ENCODE data around the gene SLC6A9.

SLC6A9 gene
- 1.1 reads per million for total RNA-seq

DNA sequence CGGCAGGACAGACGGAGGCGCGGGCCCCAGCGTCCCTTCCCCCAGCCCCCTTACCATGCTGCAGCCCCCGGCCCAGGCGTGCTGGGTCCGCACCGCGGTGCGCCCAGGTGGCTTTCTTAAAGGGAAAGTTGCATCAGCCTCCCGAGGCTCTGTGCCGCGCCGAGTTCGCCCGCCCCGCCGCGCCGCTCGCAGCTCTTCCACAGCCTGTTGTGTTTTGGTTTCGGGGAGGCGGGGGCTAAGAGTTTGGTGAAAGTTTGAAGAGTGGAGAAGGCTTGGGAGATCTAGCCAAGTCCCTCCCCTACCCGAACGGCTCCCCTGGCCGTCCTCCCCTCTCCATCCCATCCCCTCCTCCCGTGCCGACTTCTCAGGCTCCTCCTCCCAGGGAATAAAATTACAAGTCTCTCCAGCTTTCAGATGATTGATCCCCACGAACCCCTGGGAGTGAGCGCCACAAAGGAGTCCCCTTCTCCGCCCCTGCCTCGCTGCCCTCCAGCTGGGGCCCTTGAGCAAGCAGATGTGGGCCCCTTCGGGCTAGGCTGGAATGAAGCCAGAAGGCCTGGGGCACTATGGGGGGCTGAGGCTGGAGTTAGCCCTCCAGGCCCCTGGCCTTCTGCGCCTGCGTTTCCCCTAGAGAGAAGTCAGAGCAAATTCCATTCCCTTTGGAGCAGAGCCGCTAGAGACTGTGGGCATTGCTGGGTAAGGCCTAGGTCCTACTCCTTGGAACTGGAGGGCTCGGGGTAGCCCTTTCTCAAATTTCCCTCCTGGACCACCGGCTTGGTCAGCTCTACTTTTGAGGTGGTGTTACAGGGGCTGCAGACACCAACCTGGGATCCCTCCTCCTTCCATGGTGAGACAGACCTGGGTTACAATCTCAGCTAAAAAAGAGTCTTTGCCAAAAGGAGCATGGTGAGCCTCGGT lies at the start of gene SLC6A9:
TSS of gene SLC6A9 (minus strand) at position 211 of the 918 bp plus-strand sequence. CDS start 7,185 bp downstream, outside the sequence.
- DNase-seq, result no peak

DNA sequence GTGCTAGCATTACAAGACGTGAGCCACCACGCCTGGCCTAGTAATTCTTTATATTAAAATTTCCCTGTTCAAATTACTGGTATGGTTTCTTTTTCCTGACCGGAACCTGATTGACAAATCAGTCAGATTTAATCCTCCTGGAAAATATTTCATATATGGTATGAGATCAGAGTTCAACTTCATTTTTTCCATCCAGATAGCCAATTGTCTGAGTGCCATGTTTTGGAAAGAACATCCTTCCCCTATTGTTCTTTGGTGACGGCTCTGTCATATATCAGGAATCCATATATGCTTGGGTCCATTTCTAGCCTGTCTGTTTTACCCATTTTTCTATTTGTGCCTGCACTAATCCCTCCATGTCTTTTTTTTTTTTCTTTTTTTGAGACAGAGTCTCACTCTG lies 48.3 kb upstream of the SLC6A9 start:
- no peak for DNase-seq

DNA sequence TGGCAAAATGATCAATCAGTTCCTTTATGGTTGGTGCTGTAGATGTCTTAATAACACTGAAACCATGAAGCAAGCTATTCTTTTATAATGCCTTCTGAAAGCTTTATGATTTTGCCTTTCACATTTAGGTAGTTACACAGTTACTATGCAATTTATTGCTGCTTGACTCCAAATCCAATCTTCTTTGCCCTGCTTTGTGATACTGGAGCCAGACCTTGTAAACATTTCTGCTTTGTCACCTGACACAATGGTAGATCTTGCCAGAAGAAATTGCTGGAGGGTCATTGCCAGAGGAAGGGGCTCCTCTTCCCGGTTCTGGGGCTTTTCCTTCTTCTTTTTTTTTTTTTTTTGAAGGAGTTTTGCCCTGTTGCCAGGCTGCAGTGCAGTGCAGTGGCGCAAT lies 46.8 kb upstream of the SLC6A9 start:
- DNase-seq, result no peak

DNA sequence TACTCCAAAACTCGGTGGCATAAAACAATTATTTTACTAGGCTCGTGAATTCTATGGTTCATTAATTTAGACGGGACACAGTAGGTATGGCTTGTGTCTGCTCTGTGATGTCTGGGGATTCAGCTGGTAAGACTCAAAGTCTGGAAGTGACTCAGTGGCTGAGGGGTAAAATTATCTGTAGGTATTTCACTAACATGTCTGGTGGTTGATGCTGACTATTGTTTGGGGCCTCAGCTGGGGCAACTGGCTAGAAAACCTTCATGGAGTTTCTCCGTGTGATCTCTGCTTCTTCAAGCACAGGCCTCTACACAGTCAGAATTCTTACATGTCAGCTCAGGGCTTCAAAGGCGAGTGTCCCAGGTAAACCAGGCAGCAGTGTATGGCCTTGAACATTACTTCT lies 46.2 kb upstream of the SLC6A9 start:
- DNase-seq, result no peak

DNA sequence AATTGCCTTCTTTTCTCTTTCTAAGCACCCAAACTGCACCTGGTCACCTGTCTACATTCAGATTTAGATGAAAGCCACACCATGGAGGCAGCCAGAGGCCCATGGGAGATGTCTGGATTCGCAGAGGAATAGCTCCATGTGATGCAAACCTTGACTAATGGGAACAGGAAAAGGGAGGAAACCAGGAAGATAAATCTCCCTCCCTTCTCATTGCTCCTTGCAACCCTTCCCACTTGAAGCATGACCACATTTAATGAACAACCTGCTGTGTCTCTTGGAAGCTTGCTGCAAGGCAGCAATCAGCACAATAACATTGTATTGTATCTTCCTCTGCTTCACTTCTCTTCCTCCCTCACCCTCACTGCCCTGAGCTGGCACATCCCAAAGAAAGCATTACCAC lies 44.8 kb upstream of the SLC6A9 start:
- no peak for DNase-seq

- no peak for DNase-seq
These were observed 43.2 kb upstream of the SLC6A9 start for GRCh38 chr1:44074415-44074814.

- no peak for DNase-seq
These were observed 42.3 kb upstream of the SLC6A9 start for GRCh38 chr1:44073528-44073927.

DNA sequence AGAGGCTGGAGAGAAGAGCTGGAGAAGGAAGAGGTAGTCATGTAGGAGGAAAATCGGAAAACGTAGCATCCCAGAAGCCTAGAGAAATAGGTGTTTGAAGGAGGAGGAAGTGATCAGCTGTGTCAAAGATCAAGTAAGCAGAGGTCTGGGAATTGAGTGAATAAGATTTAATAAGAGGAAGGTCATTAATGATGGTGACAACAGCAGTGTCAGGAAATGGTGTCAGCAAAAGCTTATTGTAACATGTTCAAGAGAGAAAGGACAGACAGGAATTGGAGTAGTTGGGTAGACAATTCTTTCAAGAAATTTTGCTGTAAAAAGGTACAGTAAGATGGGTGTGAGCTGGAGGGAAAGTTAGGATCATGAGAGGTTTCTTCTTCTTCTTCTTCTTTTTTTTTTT lies 41.6 kb upstream of the SLC6A9 start:
- no peak for DNase-seq

GRCh38 chr1:44072204-44072603 lies 40.9 kb upstream of the SLC6A9 start:
- no peak for DNase-seq

DNA sequence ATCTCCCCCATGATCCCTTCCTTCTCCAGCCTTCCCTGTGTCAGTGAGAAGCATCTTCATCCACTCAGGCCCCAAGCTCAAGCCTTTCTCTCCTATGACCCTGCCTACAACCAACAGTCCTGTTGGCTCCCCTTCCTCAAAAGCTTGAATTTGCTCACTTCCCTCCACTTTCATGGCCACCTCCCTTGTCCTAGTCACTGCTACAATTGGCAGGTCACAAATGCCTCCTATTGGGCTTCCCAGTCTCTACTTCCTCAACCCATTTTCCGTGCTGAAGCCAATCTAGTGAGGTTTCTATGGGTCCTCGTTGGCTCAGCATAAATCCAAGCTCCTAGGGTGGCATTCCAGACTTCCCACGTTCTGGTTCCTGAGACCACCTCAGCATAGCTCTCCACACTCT lies 40.2 kb upstream of the SLC6A9 start:
- DNase-seq, result no peak

DNA sequence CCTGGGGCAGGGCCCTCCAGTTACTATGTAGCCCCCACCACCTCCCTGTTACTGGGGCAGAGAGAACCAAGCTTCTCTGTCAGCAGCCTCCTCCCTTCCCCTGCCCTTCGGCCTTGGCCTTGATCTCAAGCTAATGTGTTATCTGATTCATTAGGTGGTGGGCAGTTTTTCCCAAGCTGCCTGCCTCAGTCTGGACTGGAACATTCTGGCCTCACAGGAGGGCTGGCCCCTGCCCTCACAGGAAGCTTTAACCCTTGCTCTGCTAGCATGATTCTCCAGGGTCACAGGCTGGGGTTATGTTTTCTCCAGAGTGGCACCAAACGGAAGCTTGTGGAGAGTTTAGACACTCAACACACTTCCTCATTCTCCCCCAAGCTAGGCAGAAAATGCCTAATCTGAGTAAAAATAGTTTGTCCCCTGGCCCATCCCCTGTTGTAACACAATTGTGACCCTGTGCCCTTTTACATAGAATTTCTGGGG lies 37.2 kb upstream of the SLC6A9 start:
- DNase-seq, result no peak

DNA sequence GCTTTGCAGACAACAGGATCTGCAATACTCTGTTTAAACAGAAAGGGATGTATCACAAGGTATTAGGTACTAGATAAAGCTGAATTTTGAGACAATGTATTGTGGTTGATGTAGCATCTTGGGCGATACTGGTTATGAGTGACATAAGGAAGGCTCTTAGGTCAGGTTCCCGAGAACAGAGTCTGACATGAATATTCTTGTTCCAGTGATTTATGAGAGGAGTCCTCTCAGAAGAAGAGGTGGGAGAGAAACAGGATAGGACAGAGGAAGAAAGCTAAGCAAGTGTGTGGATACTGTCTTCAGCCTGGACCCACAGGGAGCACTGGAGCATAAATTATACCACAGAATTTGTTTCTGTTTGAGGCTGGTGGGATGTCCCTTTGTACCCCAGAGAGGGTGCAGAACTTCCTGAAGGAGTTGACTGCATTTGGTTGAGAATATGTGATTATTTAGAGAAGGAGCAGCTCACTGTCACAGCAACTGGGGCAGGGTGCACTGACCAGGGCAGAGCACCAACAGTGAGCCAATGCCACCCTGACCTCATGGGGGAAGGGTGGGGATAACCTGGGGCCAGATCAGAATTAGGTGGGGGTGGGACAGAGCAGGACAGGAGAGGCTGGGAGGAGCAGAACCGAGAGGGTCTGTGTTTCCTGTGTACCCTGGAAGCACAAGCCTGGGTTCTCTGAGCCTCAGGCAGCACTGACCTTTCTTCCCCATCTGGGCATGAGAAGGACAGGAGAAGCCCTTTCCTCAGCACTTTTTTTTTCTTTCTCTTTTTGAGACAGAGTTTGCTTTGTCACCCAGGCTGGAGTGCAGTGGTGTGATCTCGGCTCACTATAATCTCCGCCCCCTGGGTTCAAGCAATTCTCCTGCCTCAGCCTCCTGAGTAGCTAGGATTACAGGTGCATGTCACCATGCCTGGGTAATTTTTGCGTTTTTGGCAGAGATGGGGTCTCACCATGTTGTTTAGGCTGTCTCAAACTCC lies 36.3 kb upstream of the SLC6A9 start:
- no peak for DNase-seq

- no peak for DNase-seq
These were observed 31.5 kb upstream of the SLC6A9 start for GRCh38 chr1:44062656-44063179.

GRCh38 chr1:44061857-44062256 lies 30.6 kb upstream of the SLC6A9 start:
- no peak for DNase-seq

GRCh38 chr1:44060830-44061267 lies 29.6 kb upstream of the SLC6A9 start:
- no peak for DNase-seq

DNA sequence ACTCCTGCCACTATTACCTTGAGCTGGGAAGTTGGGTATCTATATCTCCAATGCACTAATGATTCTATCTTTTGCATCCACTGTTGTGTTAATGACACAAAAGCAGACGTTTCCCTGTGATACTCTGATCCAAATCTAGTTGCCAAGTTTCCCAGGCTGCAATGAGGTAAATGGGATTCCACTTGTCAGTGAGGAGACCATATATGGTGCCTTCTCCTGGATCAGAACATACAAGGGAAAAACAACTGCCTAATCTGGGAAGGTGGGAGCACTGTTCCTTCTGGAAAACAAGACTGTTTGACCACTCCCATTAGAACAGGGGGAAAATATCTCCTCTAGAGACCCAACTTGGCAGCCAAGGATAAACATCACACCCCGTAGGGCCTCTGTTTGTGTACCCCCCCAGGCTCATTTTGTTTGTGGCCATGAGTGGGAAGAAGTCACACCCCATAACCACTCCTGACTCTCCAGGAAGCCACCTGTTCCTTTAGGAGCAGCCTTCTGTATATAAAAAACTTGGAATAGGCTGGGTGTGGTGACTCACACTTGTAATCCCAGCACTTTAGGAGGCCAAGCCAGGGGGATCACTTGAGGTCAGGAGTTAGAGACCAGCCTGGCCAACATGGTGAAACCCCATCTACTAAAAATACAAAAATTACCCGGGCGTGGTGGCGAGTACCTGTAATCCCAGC lies 28.5 kb upstream of the SLC6A9 start:
- DNase-seq, result no peak

DNA sequence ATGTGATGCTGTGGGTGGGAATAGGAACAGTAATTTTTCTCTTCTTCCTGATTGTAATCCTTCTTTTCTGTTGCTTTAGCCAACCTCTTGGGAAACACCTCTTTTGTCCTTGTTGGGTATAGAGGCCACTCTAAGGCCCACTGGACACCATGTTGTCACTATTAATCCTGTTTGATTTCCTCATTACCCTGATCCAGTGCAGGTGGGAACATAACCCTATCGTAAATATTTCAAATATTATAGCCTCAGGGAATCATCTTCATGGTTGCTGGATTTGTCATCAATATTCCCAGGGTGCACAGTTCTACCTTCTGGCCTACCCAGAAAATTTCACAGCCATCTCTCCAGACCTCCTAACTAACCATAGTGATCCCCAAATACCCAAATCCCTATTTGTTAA lies 27.9 kb upstream of the SLC6A9 start:
- DNase-seq, result no peak

DNA sequence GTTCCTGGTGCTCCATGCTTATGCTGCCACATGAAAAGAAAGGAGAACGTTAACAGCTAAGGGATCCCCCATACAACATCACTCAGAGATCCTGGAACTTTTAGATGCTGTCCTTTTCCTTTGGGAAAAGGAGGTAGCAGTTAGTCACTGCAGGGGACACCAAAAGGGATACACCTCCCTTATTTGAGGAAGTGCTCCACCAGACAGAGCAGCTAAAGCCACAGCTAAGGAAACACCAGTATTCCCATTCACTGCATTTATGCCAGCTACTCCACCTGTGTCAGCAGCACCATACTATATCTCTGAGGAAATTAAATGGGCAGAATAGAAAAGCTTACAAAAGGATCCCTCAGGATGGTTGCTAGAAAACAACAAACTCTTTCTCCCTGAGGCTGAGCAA lies 26.0 kb upstream of the SLC6A9 start:
- DNase-seq, result no peak

GRCh38 chr1:44053394-44053793 lies 22.1 kb upstream of the SLC6A9 start:
- no peak for DNase-seq

DNA sequence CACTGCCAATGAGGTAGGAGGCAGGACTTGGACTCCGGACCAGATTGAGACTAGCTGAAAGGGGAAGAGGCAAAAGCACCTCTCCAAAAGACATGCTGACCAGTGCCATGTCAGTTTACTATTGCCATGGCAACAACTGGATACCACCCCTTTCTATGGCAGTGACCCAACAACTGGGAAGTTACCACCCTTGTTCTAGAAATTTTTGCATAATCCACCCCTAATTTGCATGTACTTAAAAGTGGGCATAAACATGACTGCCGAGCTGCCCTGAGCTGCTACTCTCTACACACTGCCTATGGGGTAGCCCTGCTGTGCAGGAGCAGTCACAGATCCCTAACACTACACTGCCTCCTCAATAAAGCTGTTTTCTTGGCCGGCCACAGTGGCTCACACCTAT lies 19.0 kb upstream of the SLC6A9 start:
- DNase-seq, result no peak

GRCh38 chr1:44049839-44050238 lies 18.6 kb upstream of the SLC6A9 start:
- DNase-seq, result no peak

GRCh38 chr1:44048532-44049215 lies 17.4 kb upstream of the SLC6A9 start:
- no peak for DNase-seq

Measured in effector CD4-positive, alpha-beta T cell (primary cell).